PFSK-1 (cell line): ENCODE measurements around the gene ZBTB24.

ENCODE experiments used
- FOXP2 ChIP-seq: optimal IDR thresholded peaks from 2 replicates; pipeline ENCODE3; 2011; ENCODE audit warnings: borderline replicate concordance, control low read depth, inconsistent platforms; ENCODE audit not compliant: insufficient read depth; ENCODE audit errors: extremely low read length, extremely low read depth
- POLR2AphosphoS5 ChIP-seq: IDR thresholded peaks from 2 replicates; pipeline ENCODE4 v1.6.1; 2012; ENCODE audit warnings: low read depth, mild to moderate bottlenecking, control low read depth, low read length, moderate library complexity
- SIN3A ChIP-seq: IDR thresholded peaks from 2 replicates; pipeline ENCODE4 v1.6.1; 2012; ENCODE audit warnings: mild to moderate bottlenecking, low read length, moderate library complexity, borderline replicate concordance; ENCODE audit not compliant: insufficient read depth
- TAF1 ChIP-seq: IDR thresholded peaks from 2 replicates; pipeline ENCODE4 v1.6.1; 2012; ENCODE audit warnings: low read length, control low read depth, borderline replicate concordance; ENCODE audit not compliant: insufficient read depth
- TF ChIP-seq, protein P1 (sequence below), 2 experiments: IDR thresholded peaks; 2 replicates each; pipeline versions ENCODE4 v1.6.1 to v1.8.0; 2011 to 2012; ENCODE audit warnings: low read depth in 2 of 2, low read length in 2 of 2, control low read depth in 1 of 2, inconsistent platforms in 1 of 2, mild to moderate bottlenecking in 1 of 2, moderate library complexity in 1 of 2; ENCODE audit not compliant: insufficient read depth in 1 of 2

DNA sequence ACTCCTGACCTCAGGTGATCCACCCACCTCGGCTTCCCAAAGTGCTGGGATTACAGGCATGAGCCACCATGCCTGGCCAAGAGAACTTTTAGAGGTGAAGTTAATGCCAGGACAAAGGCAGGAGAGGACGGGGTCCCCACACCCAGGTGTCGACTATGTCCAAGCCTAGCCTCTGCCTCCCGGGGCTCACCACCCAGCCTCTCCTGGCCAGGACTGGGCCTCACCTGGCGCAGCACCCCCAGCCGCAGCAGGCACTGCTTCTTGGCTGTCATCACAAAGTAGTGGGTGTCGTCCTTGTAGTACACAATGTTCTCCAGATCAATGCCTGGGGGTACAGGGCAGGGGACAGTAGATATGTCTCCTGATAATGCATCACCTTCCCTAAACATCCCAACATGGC is 31.6 kb downstream of the ZBTB24 start:
- TF ChIP-seq TAF1 (no peak), POLR2AphosphoS5 (no peak), SIN3A (no peak), FOXP2 (no peak)
- TF ChIP-seq, protein P1, sequence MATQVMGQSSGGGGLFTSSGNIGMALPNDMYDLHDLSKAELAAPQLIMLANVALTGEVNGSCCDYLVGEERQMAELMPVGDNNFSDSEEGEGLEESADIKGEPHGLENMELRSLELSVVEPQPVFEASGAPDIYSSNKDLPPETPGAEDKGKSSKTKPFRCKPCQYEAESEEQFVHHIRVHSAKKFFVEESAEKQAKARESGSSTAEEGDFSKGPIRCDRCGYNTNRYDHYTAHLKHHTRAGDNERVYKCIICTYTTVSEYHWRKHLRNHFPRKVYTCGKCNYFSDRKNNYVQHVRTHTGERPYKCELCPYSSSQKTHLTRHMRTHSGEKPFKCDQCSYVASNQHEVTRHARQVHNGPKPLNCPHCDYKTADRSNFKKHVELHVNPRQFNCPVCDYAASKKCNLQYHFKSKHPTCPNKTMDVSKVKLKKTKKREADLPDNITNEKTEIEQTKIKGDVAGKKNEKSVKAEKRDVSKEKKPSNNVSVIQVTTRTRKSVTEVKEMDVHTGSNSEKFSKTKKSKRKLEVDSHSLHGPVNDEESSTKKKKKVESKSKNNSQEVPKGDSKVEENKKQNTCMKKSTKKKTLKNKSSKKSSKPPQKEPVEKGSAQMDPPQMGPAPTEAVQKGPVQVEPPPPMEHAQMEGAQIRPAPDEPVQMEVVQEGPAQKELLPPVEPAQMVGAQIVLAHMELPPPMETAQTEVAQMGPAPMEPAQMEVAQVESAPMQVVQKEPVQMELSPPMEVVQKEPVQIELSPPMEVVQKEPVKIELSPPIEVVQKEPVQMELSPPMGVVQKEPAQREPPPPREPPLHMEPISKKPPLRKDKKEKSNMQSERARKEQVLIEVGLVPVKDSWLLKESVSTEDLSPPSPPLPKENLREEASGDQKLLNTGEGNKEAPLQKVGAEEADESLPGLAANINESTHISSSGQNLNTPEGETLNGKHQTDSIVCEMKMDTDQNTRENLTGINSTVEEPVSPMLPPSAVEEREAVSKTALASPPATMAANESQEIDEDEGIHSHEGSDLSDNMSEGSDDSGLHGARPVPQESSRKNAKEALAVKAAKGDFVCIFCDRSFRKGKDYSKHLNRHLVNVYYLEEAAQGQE (IDR thresholded peaks at IDR 0.05; ENCODE audit: insufficient read depth in 1 of 2, low read depth in 2 of 2, low read length in 2 of 2): no peak
